Astrocyte of the spinal cord (primary cell): ENCODE data around the gene LRRN3.

Source experiments
- DNase-seq: peaks from one replicate; pipeline ENCODE4 v3.0.0; 2011; ENCODE audit warnings: low read depth, low spot score
- H3K4me3 ChIP-seq: 2 replicates; pipeline ENCODE4 v1.5.1; 2011; ENCODE audit warnings: low read depth, mild to moderate bottlenecking, low read length, moderate library complexity
- in situ Hi-C: cut with HindIII; loops from 2 replicates; pipeline ENCODE4 v1.10.0; 2017; ENCODE audit warnings: low sequenced_read_pairs
- TF ChIP-seq, protein P1 (sequence below): IDR thresholded peaks from 2 replicates; pipeline ENCODE4 v1.5.1; 2012; ENCODE audit warnings: low read depth, mild to moderate bottlenecking, low read length, inconsistent platforms

Gene LRRN3

DNA sequence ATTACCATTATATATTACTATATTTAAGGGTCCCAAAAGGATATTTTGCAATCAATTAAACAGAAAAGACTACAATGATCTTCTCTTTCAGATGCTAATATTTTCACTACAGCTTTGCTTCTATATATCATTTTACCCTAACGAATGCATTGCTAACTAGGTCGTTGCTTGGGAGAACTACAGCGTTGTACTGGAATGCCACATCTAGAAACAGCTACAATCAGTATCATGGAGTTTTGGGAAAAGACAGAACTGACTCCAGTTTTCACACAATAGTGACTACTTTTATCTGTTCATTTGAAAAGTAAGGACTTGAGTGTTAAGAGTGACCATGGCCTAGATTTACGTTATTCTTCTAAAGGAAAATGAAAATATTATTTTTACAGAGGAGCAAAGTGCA lies 38.5 kb downstream of the LRRN3 start:
- no peak overlapping the region for H3K4me3 ChIP-seq
- DNase-seq: no peak
- in situ Hi-C loops: no loop called here
- TF ChIP-seq, protein P1, sequence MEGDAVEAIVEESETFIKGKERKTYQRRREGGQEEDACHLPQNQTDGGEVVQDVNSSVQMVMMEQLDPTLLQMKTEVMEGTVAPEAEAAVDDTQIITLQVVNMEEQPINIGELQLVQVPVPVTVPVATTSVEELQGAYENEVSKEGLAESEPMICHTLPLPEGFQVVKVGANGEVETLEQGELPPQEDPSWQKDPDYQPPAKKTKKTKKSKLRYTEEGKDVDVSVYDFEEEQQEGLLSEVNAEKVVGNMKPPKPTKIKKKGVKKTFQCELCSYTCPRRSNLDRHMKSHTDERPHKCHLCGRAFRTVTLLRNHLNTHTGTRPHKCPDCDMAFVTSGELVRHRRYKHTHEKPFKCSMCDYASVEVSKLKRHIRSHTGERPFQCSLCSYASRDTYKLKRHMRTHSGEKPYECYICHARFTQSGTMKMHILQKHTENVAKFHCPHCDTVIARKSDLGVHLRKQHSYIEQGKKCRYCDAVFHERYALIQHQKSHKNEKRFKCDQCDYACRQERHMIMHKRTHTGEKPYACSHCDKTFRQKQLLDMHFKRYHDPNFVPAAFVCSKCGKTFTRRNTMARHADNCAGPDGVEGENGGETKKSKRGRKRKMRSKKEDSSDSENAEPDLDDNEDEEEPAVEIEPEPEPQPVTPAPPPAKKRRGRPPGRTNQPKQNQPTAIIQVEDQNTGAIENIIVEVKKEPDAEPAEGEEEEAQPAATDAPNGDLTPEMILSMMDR: no peak

DNA sequence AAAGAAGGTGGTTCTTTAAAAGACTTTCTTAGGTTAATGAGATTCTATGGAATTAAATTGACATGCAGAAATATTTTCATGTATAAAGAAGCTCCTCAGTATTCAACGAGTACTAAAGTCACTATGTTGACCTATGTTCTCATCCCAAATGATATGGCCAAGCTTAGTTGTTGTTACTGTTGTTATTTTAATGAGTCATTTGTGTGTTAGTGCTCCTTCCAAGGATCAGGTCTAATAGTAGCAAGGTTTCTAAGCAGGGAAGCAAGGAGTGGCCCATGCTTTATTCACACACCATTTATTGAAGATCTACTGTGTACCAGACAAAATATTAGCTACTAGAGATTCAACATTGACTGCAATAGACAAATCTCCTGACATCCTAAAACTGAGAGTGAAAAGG lies 41.9 kb downstream of the LRRN3 start:
- in situ Hi-C loops: no loop called here
- no peak overlapping the region for H3K4me3 ChIP-seq
- TF ChIP-seq, protein P1: no peak
- DNase-seq: peak; percentile 49

DNA sequence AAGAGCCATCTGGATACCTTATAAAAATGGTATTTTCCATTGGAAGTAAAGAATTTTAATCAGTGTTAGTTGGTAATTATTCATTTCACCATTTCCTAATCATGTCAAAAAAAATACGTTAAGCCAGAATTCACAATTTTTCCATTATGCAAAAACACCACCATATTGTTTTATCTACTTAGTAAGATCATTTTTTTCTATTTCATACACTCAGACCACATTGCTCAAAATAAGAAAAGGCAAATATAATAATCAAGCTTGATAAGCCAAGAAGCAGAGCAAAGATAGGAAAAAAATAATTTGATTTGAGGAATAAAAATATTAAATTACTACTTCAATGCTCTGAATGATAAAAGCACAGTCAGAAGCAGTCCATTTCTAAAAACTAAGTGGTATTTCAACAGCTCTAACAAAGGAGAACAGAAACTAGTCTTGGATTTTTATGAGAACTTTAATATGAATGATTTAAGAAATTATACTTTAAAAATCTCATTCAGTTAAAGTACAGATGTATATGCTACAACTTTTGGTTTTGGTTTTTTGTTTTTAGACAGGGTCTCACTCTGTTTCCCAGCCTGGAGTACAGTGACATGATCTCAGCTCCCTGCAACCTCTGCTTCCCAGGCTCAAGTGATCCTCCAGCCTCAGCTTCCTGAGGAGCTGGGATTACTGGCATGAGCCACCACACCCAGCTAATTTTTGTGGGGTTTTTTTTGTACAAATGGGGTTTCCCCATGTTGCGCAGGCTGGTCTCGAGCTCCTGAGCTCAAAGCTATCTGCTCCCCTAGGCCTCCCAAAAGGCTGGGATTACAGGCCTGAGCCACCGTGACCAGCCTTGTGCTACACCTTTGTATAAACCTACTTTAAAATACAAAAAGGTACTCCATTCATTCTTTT lies 46.6 kb downstream of the LRRN3 start:
- TF ChIP-seq, protein P1: no peak
- DNase-seq: peak; percentile 45
- in situ Hi-C loops: no loop called here
- no peak overlapping the region for H3K4me3 ChIP-seq

DNA sequence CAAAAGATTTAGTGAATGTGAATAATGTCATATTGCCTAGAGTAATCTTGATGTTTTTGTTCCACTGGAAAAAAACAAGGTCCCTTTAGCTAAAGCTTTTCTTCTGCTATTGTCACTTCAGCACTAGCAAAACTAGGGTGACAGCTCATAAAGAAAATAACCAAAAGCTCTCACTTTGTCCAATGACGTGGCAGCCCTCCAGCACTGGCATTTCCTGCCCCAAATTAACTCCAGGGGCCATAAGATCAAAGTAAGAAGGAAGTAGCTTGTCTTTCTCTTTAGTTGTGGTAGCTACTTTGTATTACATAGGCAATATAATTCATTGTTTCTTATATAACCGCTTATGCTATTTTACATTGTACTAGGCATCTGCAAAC lies 47.3 kb downstream of the LRRN3 start:
- TF ChIP-seq, protein P1: no peak
- H3K4me3 ChIP-seq: no peak overlapping the region
- in situ Hi-C loops: no loop called here
- DNase-seq: peak; percentile 64

DNA sequence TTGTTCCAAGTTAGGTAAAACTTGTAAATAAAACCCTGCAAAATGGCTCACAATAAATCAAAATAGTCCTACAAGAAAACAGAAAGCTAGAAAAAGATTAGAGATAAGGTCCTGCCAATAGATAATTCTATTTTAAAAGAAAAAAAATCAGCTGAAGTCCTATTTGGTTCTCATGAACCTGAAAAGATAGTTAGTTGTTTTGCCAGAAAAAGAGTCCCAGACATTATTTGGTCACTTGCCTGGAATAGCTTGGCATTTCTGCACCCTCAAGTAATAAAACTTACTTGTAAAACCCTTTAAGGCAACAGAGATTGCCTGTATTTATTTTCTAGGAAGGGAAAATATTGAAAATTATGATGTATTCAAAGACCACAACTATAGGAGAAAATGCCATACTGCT lies 47.7 kb downstream of the LRRN3 start:
- in situ Hi-C loops: no loop called here
- TF ChIP-seq, protein P1: no peak
- peak; percentile 8 for DNase-seq
- H3K4me3 ChIP-seq: no peak overlapping the region

DNA sequence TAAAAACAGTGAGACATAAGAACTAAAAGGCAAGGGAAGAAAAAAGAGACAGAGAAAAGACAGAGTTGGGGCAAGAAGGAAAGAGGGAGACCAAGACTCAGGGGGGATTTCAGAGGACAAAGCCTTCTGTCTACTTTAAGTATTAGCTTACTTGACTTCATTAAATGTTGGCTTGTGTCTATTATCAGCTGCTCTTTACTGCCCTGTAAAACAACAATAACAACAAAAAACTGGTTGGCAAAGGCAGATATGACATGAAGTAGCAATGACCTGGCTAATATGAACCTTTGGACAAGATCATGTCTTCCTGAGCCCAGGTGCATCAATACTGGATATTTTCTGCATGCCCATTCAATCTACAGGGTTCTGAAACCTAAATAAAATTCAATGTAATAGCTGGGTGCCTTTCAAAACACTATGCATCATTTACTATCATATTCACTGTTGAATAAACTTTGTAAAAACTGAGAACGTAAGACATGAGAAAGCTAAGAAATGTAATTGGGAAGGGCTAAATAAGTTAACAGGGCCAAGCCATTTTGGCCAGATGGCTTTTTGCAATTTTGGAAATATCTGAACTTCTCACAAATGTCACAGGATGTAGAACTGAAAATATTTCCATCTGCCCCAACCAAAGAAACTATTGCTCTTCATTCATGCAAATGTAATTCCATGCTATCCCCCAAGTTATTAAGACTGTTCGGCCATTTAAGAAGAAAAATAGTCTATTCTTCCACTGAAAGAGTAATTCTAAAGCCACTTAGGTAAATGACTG lies 49.4 kb downstream of the LRRN3 start:
- TF ChIP-seq, protein P1: no peak
- no peak for DNase-seq
- in situ Hi-C loops: no loop called here
- H3K4me3 ChIP-seq: no peak overlapping the region
